Pancreas (tissue), 10 donors: ENCODE measurements around the gene PIAS4. TPM values are rescaled to one million over a fixed set of nuclear protein-coding genes. Genes with fewer than 3 reads are reported as not detected.
"Not testable (repeated sequence)": the region's sequence is repeated elsewhere in the genome, so short reads cannot be mapped to it uniquely, and the experiment has no call there.

ENCODE experiments used
- ATAC-seq, 4 donors: fragments of 200-7000 bp; cut with Tn5 transposase; one replicate each; pipeline versions ENCODE4 v1.8.0 to v1.9.1; 2020; ENCODE audit warnings: mild to moderate bottlenecking in 4 of 4, moderate library complexity in 4 of 4
- DNase-seq, 6 donors: peaks; one replicate each; pipeline ENCODE4 v3.0.0-alpha.2; 2020
- FAIRE-seq: peaks from 2 replicates; lab custom pipeline; 2012; peaks lifted over from hg19 to GRCh38; lab: Jason Lieb, UNC
- H3K27ac ChIP-seq, 4 donors: fragments of 200-600 bp; sonication (generic); 1 replicate in 3 of 4; 2 replicates in 1 of 4; pipeline versions ENCODE4 v1.5.0 to v1.8.0; 2020
- H3K27me3 ChIP-seq, 4 donors: fragments of 200-600 bp; one replicate each; pipeline ENCODE4 v1.8.0; 2021
- H3K36me3 ChIP-seq, 3 donors: fragments of 200-600 bp; sonication (generic) in 1 of 3; one replicate each; pipeline versions ENCODE4 v1.5.0 to v1.8.0; 2020 to 2021
- H3K4me1 ChIP-seq, 3 donors: fragments of 200-600 bp; one replicate each; pipeline ENCODE4 v1.8.0; 2021
- H3K4me3 ChIP-seq, 4 donors: fragments of 200-600 bp; sonication (generic) in 2 of 4; one replicate each; pipeline versions ENCODE4 v1.5.0 to v1.8.0; 2020 to 2021
- H3K9me3 ChIP-seq, 4 donors: fragments of 200-600 bp; one replicate each; pipeline ENCODE4 v1.8.0; 2021
- CTCF ChIP-seq, 4 donors: fragments of 200-600 bp; sonication (generic) in 3 of 4; IDR thresholded peaks; one replicate each; pipeline versions ENCODE4 v1.5.0 to v1.8.0; 2021; ENCODE audit warnings: antibody characterized with exemption in 4 of 4
- WGBS, 2 donors: extraction: QIAGEN DNeasy Blood & Tissue Kit; methylation state at CpG; one replicate each; pipeline ENCODE4 v1.1.7; 2013; 5-methylcytosine and 5-hydroxymethylcytosine counted together
- intact Hi-C, 3 donors: fragments of 100-400 bp; cut with DNase I; formaldehyde crosslinking; loops; one replicate each; pipeline versions ENCODE4 v1.11.1 to v1.14.2; 2022
- polyA plus RNA-seq, 2 donors: library from polyadenylated mRNA; stranded (reverse); fragments of 200-250 nt; gene quantifications; one replicate each; pipeline ENCODE4 v1.2.3, GENCODE V29; 2013
- total RNA-seq, 6 donors: library from RNA; stranded (reverse); fragmentation: NEBNext Ultra II Directional in 4 of 6; extraction: Animal tissue kit (Norgen Biotek cat#: 25700) in 4 of 6; gene quantifications; one replicate each; pipeline versions ENCODE4 v1.2.1 to v1.2.4, GENCODE V29; 2021 to 2023
- donor health status: healthy with polysubstance abuse.
- donor health status: DM: no; HTN: no; CAD: no; lungs with moderate emphysema.
- donor health status: DM: no; HTN: no; CAD: no.
- donor health status: control.
- donor health status: control.
- donor health status: Bipolar disorder and iron deficiency.
- donor health status: DM: yes; HTN: yes; CAD: no.
- donor health status: DM: no; HTN: no; CAD: no.
- donor health status: DM: no; HTN: no; CAD: no.
- donor health status: DM: yes; HTN: yes; CAD: no.

The PIAS4 gene
- total and polyA plus RNA-seq, 8 donors = 12.8 to 25.3 (median 15.4) TPM

GRCh38 chr19:3963458-3964255, 43.9 kb upstream of the PIAS4 start:
- peaks cover 13 to 25% (median 23%) of the 10 kb centered on the region in 3 donors for H3K4me1 ChIP-seq
- H3K27me3 ChIP-seq = no peaks in the 10 kb centered on the region
- no peak overlapping the region for H3K27ac ChIP-seq
- FAIRE-seq (no peak), ATAC-seq (no peak), DNase-seq (peak in 1 of 6 donors; percentile 40)
- peaks cover 7 to 64% (median 29%) of the 10 kb centered on the region in 3 donors for H3K36me3 ChIP-seq
- no peak overlapping the region for H3K4me3 ChIP-seq
- no peaks in the 10 kb centered on the region for H3K9me3 ChIP-seq
- no peak for TF ChIP-seq CTCF (IDR thresholded peaks at IDR 0.05)
- 92 to 95% methylated on average over 32 to 35 of the region's 35 CpGs for WGBS, 2 donors
- intact Hi-C loops = no loop called here

GRCh38 chr19:3964256-3965194, 43.0 kb upstream of the PIAS4 start:
- DNase-seq (peak in 2 of 6 donors; percentile 17 to 37), FAIRE-seq (no peak), ATAC-seq (no peak)
- WGBS, 2 donors = 91 to 93% methylated on average over 54 to 60 of the region's 60 CpGs
- Histone ChIP-seq H3K4me1 (peaks cover 21 to 33% (median 32%) of the 10 kb centered on the region in 3 donors), H3K27me3 (no peaks in the 10 kb centered on the region), H3K27ac (no peak overlapping the region), H3K4me3 (no peak overlapping the region), H3K36me3 (peaks cover 0 to 56% (median 20%) of the 10 kb centered on the region in 3 donors), H3K9me3 (no peaks in the 10 kb centered on the region)
- intact Hi-C loops = no loop called here
- TF ChIP-seq CTCF (IDR thresholded peaks at IDR 0.05) = no peak

- no peaks in the 10 kb centered on the region for H3K9me3 ChIP-seq
- DNase-seq = peak in 5 of 6 donors; percentile 74 to 91 (median 82)
- peaks cover 26 to 38% (median 37%) of the 10 kb centered on the region in 3 donors for H3K4me1 ChIP-seq
- intact Hi-C loops = no loop called here
- H3K36me3 ChIP-seq = peaks cover 0 to 38% (median 20%) of the 10 kb centered on the region in 3 donors
- no peak for TF ChIP-seq CTCF (IDR thresholded peaks at IDR 0.05)
- peak overlapping the region in 1 of 4 donors; percentile 22 for H3K4me3 ChIP-seq
- H3K27me3 ChIP-seq = no peaks in the 10 kb centered on the region
- no peak for FAIRE-seq
- peak; percentile 55 to 70 (median 60) for ATAC-seq
- H3K27ac ChIP-seq = peak overlapping the region; percentile 23 to 66 (median 58)
- WGBS, 2 donors = 36 to 38% methylated on average over 30 of the region's 30 CpGs
Observed at GRCh38 chr19:3966051-3967017, 41.2 kb upstream of the PIAS4 start.

- intact Hi-C loops, ATAC-seq, FAIRE-seq, H3K9me3 ChIP-seq, H3K4me3 ChIP-seq, H3K27me3 ChIP-seq: not testable (repeated sequence)
- WGBS, 2 donors = 90 to 97% methylated on average over 12 of the region's 12 CpGs
- Histone ChIP-seq H3K4me1 (peaks cover 26 to 38% (median 37%) of the 10 kb centered on the region in 3 donors), H3K36me3 (peaks cover 0 to 21% (median 13%) of the 10 kb centered on the region in 3 donors), H3K27ac (peak overlapping the region in 3 of 4 donors; percentile 62 to 90 (median 87))
- DNase-seq = peak in 1 of 6 donors; percentile 26
Observed at GRCh38 chr19:3967983-3968382, 39.6 kb upstream of the PIAS4 start.
